Transverse colon (tissue), 4 donors: ENCODE measurements around the gene APLNR. TPM values are rescaled to one million over a fixed set of nuclear protein-coding genes. Genes with fewer than 3 reads are reported as not detected.

Source experiments
- DNase-seq: peaks from one replicate; pipeline ENCODE4 v3.0.0-alpha.2; 2019
- H3K27ac ChIP-seq, 4 donors: fragments of 200-600 bp; sonication (generic); 2 replicates each; pipeline ENCODE4 v1.5.1; 2016 to 2018; ENCODE audit warnings: inconsistent platforms in 4 of 4
- H3K27me3 ChIP-seq: fragments of 200-600 bp; sonication (generic); 2 replicates; pipeline ENCODE4 v1.5.1; 2017; ENCODE audit warnings: inconsistent platforms
- H3K36me3 ChIP-seq, 4 donors: fragments of 200-600 bp; sonication (generic); 2 replicates each; pipeline ENCODE4 v1.5.1; 2017 to 2019; ENCODE audit warnings: inconsistent platforms in 4 of 4
- H3K4me1 ChIP-seq, 4 donors: fragments of 200-600 bp; sonication (generic); 2 replicates each; pipeline ENCODE4 v1.5.1; 2017 to 2020; ENCODE audit warnings: inconsistent platforms in 4 of 4
- H3K4me3 ChIP-seq, 4 donors: fragments of 200-600 bp; sonication (generic); 1 replicate in 1 of 4; 2 replicates in 3 of 4; pipeline versions ENCODE4 v1.5.1 to v1.6.1; 2017 to 2019; ENCODE audit warnings: inconsistent platforms in 4 of 4
- H3K9me3 ChIP-seq, 2 donors: fragments of 200-600 bp; sonication (generic); 2 replicates each; pipeline ENCODE4 v1.5.1; 2017 to 2019; ENCODE audit warnings: inconsistent platforms in 2 of 2
- CTCF ChIP-seq, 5 experiments: fragments of 200-600 bp in 3 of 5; fragments of 450-650 bp in 2 of 5; sonication (generic) in 3 of 5; IDR thresholded peaks; 1 replicate in 2 of 5; 2 replicates in 3 of 5; pipeline ENCODE4 v1.5.1; 2016 to 2017; ENCODE audit warnings: antibody characterized with exemption in 5 of 5, inconsistent platforms in 3 of 5, mild to moderate bottlenecking in 2 of 5, moderate library complexity in 1 of 5
- EP300 ChIP-seq: sonication (generic); formaldehyde crosslinking; IDR thresholded peaks from one replicate; pipeline ENCODE4 v1.6.1; 2017; ENCODE audit warnings: antibody characterized with exemption, low read depth
- POLR2A ChIP-seq: fragments of 450-650 bp; IDR thresholded peaks from one replicate; pipeline ENCODE4 v1.6.1; 2016; ENCODE audit warnings: antibody characterized with exemption, mild to moderate bottlenecking, moderate library complexity
- POLR2AphosphoS5 ChIP-seq, 3 donors: sonication (generic); formaldehyde crosslinking; IDR thresholded peaks; one replicate each; pipeline ENCODE4 v1.6.1; 2016; ENCODE audit warnings: antibody characterized with exemption in 3 of 3
- WGBS, 2 donors: methylation state at CpG; one replicate each; pipeline ENCODE4 v1.1.5; 2018; ENCODE audit warnings: low coverage in 1 of 2; 5-methylcytosine and 5-hydroxymethylcytosine counted together
- in situ Hi-C, 4 donors: fragments of 200-750 bp; cut with MboI; loops; one replicate each; pipeline versions ENCODE4 v1.15.0 to v1.15.1; 2017; ENCODE audit warnings: low sequenced_read_pairs in 3 of 4, low pct_ligation_motif_present in 1 of 4, low pct_unique_long_range_greater_than_20kb in 1 of 4
- intact Hi-C: fragments of 100-400 bp; cut with DNase I; formaldehyde crosslinking; loops from one replicate; pipeline ENCODE4 v1.15.1; 2023; ENCODE audit warnings: low total_unique reads
- total RNA-seq, 4 donors: library from RNA; depleted of rRNA; stranded (reverse); fragments of >200 nt; gene quantifications; one replicate each; pipeline ENCODE4 v1.1.0, GENCODE V29; 2016

Gene APLNR
- total RNA-seq, 4 donors from 2014 or later, result 0.68 to 2.6 (median 2.1) TPM; not detected in 1

- no peaks in the 10 kb centered on the region for H3K27me3 ChIP-seq
- H3K4me3 ChIP-seq, result no peak overlapping the region
- no peak for DNase-seq
- H3K36me3 ChIP-seq, result no peaks in the 10 kb centered on the region
- WGBS, 2 donors, result 47 to 49% methylated on average over 4 to 6 of the region's 6 CpGs
- in situ Hi-C loops (no loop called here), intact Hi-C loops (no loop called here)
- peaks cover 0 to 3% (median 0%) of the 10 kb centered on the region in 4 donors for H3K4me1 ChIP-seq
- TF ChIP-seq EP300 (no peak), POLR2AphosphoS5 (IDR thresholded peaks at IDR 0.05) (no peak)
- H3K27ac ChIP-seq, result no peak overlapping the region
- H3K9me3 ChIP-seq, result no peaks in the 10 kb centered on the region
These were observed 17.9 kb downstream of the APLNR start for GRCh38 chr11:57219021-57219627.

GRCh38 chr11:57217053-57217452, 20.0 kb downstream of the APLNR start:
- Histone ChIP-seq H3K27ac (no peak overlapping the region), H3K4me3 (no peak overlapping the region), H3K9me3 (no peaks in the 10 kb centered on the region), H3K4me1 (peaks cover 0 to 6% (median 3%) of the 10 kb centered on the region in 4 donors), H3K27me3 (no peaks in the 10 kb centered on the region), H3K36me3 (no peaks in the 10 kb centered on the region)
- no peak for DNase-seq
- 60 to 80% methylated on average over 1 to 4 of the region's 4 CpGs for WGBS, 2 donors
- intact Hi-C loops (no loop called here), in situ Hi-C loops (no loop called here)
- TF ChIP-seq POLR2A (no peak), EP300 (no peak), CTCF (IDR thresholded peaks at IDR 0.05) (no peak), POLR2AphosphoS5 (IDR thresholded peaks at IDR 0.05) (no peak)

GRCh38 chr11:57216463-57216862, 20.6 kb downstream of the APLNR start:
- Histone ChIP-seq H3K4me1 (peaks cover 0 to 6% (median 3%) of the 10 kb centered on the region in 4 donors), H3K4me3 (no peak overlapping the region), H3K36me3 (no peaks in the 10 kb centered on the region), H3K27me3 (no peaks in the 10 kb centered on the region), H3K9me3 (no peaks in the 10 kb centered on the region), H3K27ac (no peak overlapping the region)
- WGBS, 2 donors, result 76% methylated on average over 4 of the region's 4 CpGs; no CpG with 5 or more reads in 1 of the 2 donors
- TF ChIP-seq EP300 (no peak), POLR2A (no peak), CTCF (IDR thresholded peaks at IDR 0.05) (no peak), POLR2AphosphoS5 (IDR thresholded peaks at IDR 0.05) (no peak)
- in situ Hi-C loops, result no loop called here
- intact Hi-C loops, result no loop called here
- no peak for DNase-seq

GRCh38 chr11:57214494-57214893, 22.6 kb downstream of the APLNR start:
- peak overlapping the region in 3 of 4 donors; percentile 28 to 43 (median 38) for H3K27ac ChIP-seq
- H3K27me3 ChIP-seq, result no peaks in the 10 kb centered on the region
- DNase-seq, result no peak
- no peak overlapping the region for H3K4me3 ChIP-seq
- TF ChIP-seq POLR2AphosphoS5 (IDR thresholded peaks at IDR 0.05) (no peak), EP300 (no peak), CTCF (IDR thresholded peaks at IDR 0.05) (no peak), POLR2A (no peak)
- WGBS, 2 donors, result 71 to 94% methylated on average over 3 of the region's 3 CpGs
- no peaks in the 10 kb centered on the region for H3K9me3 ChIP-seq
- intact Hi-C loops, result no loop called here
- in situ Hi-C loops, result no loop called here
- H3K36me3 ChIP-seq, result no peaks in the 10 kb centered on the region
- H3K4me1 ChIP-seq, result peaks cover 0 to 6% (median 3%) of the 10 kb centered on the region in 4 donors

- Histone ChIP-seq H3K4me1 (peaks cover 0 to 6% (median 3%) of the 10 kb centered on the region in 4 donors), H3K4me3 (no peak overlapping the region), H3K36me3 (no peaks in the 10 kb centered on the region), H3K27ac (peak overlapping the region in 3 of 4 donors; percentile 28 to 43 (median 38)), H3K27me3 (no peaks in the 10 kb centered on the region), H3K9me3 (no peaks in the 10 kb centered on the region)
- TF ChIP-seq POLR2AphosphoS5 (IDR thresholded peaks at IDR 0.05) (no peak), EP300 (no peak), CTCF (IDR thresholded peaks at IDR 0.05) (no peak), POLR2A (no peak)
- intact Hi-C loops, result no loop called here
- 62% methylated on average over 2 of the region's 2 CpGs; no CpG with 5 or more reads in 1 of the 2 donors for WGBS, 2 donors
- no peak for DNase-seq
- in situ Hi-C loops, result no loop called here
These were observed 23.0 kb downstream of the APLNR start for GRCh38 chr11:57214098-57214417.
